ACC112 (cell line): Measurements from ENCODE around the gene GPR17.

Experiments used
- H2AFZ ChIP-seq: fragments of 200-600 bp; sonication (generic); one replicate; pipeline ENCODE4 v1.6.0; 2017; ENCODE audit warnings: antibody characterized with exemption, low read length; ENCODE audit not compliant: unreplicated experiment
- H3K27ac ChIP-seq: fragments of 200-600 bp; sonication (generic); 2 replicates; pipeline ENCODE4 v1.5.1; 2014; ENCODE audit warnings: low read depth, mild to moderate bottlenecking, antibody characterized with exemption, low read length, moderate library complexity
- H3K27me3 ChIP-seq: fragments of 200-600 bp; sonication (generic); 2 replicates; pipeline ENCODE4 v1.6.1; 2014; ENCODE audit warnings: mild to moderate bottlenecking, antibody characterized with exemption, low read length, moderate library complexity, mixed read lengths; ENCODE audit not compliant: insufficient read depth
- H3K36me3 ChIP-seq: fragments of 200-600 bp; sonication (generic); 2 replicates; pipeline ENCODE4 v1.6.1; 2016; ENCODE audit warnings: mild to moderate bottlenecking, antibody characterized with exemption, low read length, moderate library complexity, mixed read lengths; ENCODE audit not compliant: insufficient read depth
- H3K4me1 ChIP-seq: fragments of 200-600 bp; sonication (generic); one replicate; pipeline ENCODE4 v1.6.1; 2016; ENCODE audit warnings: low read length, mixed read lengths; ENCODE audit not compliant: insufficient read depth, unreplicated experiment, control insufficient read depth
- H3K4me3 ChIP-seq: fragments of 200-600 bp; sonication (generic); 2 replicates; pipeline ENCODE4 v1.5.1; 2014; ENCODE audit warnings: mild to moderate bottlenecking, low read depth, low read length
- H3K79me2 ChIP-seq: fragments of 200-600 bp; sonication (generic); one replicate; pipeline ENCODE4 v1.6.0; 2016; ENCODE audit warnings: low read length; ENCODE audit not compliant: control insufficient read depth, unreplicated experiment, insufficient read depth

GPR17 gene

DNA sequence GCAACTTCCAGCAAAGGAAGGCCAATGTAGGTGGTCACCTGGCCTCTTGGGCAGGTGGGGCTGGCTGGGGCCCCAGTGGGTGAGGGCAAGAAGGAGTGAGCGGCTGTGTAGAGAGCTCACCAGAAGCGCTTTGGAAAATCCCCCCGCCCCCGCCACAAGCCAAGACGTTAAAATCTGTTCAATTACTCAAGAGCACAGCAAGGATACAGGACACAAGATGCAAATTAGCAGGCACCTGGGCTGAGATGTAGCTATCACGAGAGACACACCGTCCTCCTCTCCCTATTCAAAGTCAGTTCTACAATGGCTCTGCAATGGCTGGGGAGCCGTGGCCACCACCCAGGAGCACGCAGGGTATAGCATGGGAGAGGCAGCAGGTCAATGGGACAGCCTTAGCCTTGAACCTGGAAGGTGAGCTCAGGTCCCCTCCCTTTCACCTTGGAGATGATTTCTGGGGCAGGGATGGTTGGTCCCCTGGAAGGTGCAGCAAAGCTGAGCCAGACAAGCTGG is 38.5 kb upstream of the GPR17 start:
- Histone ChIP-seq H2AFZ (no peak overlapping the region), H3K27me3 (no peaks in the 10 kb centered on the region), H3K27ac (no peak overlapping the region), H3K36me3 (no peaks in the 10 kb centered on the region), H3K4me1 (no peaks in the 10 kb centered on the region), H3K4me3 (no peak overlapping the region), H3K79me2 (no peaks in the 10 kb centered on the region)

DNA sequence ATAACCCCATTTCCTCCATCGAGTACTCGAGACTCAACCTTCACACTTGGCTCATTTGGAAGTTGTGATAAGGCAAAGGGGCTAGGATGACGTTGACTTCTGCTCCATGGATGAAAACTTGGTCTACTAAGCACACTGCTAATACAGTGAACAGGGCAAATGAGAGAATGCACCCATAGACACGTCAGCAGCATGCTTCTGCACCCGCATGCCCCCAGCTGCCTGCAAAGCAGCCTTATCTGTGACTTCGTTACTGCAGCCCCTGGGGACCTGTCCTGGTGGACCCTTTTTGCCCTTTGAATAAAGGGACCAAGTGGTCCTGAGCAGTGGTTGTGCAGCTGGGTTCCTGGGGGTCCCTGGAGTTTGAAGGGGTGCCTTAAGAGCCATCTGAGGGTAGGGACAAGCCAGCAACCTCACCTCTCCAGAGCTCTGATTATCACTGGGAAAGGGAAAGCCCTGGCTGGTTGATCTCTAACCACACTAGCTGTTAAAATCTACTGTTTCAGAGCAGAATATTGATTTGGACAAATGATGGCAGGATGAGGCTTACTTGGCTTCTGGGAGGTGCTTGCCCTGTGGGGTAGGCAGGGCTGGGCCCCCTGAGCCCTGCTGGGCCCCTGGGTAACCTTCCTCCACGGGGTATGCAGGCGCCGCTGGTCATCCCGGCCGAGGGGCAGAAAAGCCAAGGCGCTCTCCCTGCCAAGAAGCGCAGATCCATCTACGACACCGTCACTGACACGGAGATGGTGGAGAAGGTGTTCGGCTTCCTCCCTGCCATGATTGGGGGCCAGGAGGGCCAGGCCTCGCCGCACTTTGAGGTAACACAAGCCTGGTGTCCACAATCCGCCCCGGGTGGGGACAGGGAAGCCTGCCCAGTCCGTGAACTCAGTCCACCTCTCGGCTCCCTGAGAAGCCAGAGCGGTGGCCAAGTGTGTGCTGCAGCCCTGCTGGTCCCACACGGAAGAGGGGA is 37.6 kb upstream of the GPR17 start:
- Histone ChIP-seq H3K79me2 (no peaks in the 10 kb centered on the region), H3K36me3 (no peaks in the 10 kb centered on the region), H3K27ac (no peak overlapping the region), H2AFZ (no peak overlapping the region), H3K4me1 (no peaks in the 10 kb centered on the region), H3K27me3 (no peaks in the 10 kb centered on the region), H3K4me3 (no peak overlapping the region)

DNA sequence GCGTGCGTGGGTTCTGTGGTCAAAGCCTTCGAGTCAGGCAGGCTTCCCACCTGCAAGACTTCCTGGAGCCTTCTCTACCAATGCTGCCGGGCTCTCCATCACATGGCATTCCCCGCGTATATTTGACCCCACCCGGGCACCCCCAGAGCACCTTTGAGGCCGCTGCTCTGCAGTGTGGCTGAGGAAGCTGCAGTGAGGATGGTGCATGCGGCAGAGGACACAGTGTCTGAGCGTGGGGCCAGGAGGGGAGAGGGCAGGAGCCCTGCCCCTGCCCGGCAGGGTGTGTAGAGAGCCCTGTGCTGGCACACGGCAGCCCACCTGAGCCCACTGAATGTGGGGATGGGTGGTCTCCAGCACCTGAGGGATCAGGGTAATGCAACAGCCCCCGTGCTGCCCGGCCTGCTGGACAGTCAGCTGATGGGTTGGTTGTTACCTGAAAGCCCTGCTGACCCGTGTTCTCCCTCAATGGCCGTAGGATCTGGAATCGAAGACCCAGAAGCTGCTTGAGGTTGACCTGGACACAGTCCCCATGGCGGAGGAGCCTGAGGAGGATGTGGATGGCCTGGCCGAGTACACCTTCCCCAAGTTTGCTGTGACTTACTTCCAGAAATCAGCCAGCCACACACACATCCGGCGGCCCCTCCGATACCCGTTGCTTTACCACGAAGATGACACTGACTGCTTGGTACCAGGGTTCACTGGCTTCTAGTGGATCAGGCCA is 36.8 kb upstream of the GPR17 start:
- Histone ChIP-seq H3K4me3 (no peak overlapping the region), H3K27ac (no peak overlapping the region), H2AFZ (no peak overlapping the region), H3K4me1 (no peaks in the 10 kb centered on the region), H3K27me3 (no peaks in the 10 kb centered on the region), H3K79me2 (no peaks in the 10 kb centered on the region), H3K36me3 (no peaks in the 10 kb centered on the region)

DNA sequence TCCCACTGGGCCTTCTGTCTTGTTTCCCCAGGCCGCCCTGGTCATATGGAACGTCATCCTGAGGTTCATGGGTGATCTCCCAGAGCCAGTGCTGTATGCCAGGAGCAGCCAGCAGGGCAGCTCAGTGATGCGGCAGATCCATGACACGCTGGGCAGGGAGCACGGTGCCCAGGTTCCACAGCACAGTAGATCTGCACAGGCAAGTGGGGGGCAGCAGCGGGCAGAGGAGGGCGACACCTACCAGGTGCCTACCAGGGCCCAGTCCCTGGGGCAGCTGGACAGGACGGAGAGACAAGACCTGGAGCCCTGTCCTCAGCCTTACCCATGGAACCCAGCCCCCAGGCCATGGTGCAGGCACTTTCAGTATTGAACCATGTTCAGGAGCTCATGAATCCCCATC is 36.1 kb upstream of the GPR17 start:
- no peaks in the 10 kb centered on the region for H3K36me3 ChIP-seq
- no peak overlapping the region for H3K4me3 ChIP-seq
- no peaks in the 10 kb centered on the region for H3K27me3 ChIP-seq

DNA sequence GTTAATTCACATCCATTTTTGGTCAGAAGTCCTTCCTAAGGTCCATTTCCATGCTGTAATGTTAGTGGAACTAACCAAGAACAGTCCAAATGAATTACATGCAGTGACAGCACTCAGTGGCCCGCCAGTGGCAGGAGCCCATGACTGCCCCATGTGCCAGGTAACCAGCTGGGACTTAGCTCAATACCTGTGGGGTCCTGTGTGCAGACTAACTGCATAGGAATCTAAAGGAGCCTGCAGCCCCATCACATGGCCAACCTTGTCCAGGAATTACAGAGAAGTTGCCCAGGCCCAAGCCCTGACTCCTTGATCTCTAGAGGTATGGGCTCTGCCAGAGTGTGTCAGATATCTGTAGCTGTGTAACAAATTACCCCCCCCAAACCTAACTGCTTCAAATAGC is 35.4 kb upstream of the GPR17 start:
- H3K79me2 ChIP-seq = no peaks in the 10 kb centered on the region
- H3K27me3 ChIP-seq = no peaks in the 10 kb centered on the region
- no peak overlapping the region for H3K27ac ChIP-seq
- H2AFZ ChIP-seq = no peak overlapping the region
- peaks cover 4% of the 10 kb centered on the region for H3K4me1 ChIP-seq
- no peak overlapping the region for H3K4me3 ChIP-seq
- H3K36me3 ChIP-seq = no peaks in the 10 kb centered on the region

More for the DNA sequence above, 36.1 kb upstream of the GPR17 start:
- Histone ChIP-seq H2AFZ (no peak overlapping the region), H3K4me1 (peaks cover 3% of the 10 kb centered on the region), H3K79me2 (no peaks in the 10 kb centered on the region), H3K27ac (no peak overlapping the region)

DNA sequence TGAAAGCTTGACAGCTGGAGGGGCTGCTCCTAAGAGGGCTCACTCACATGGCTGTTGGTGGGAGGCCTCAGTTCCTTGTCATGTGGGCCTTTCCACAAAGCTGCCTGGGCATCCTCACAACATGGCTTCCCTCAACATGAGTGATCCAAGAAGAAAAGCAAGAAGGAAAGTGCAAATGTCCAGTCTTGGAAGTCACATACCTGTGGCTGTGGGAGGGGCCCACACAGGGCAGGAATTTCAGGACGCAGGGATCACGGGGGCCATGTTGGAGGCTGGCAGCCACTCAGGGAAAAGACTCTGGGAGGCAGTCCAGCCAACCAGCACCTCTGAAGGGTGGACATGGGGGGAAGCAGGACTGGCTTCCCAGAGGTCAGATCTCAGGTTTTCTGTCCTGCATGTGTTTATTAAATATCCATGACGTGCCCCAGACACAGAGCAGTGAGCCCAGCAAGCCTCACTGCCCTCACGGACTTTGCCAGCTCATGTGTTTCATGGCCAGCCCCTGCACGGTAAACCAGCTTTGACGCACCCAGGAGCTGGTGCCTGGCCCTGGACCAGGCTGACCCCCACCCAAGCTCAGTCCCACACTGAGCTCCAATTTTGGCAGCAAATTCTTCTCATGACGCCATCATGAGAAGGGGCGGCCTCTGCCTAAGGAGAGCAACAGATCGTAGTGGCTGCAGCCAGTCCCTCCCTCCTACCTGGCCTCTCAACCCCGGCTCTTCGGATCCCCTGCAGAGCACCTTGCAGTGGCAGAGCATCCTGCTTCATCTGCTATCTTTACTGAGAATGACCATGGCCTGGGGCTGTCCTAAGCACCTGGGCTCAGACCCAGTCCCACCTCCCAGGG is 34.7 kb upstream of the GPR17 start:
- H3K36me3 ChIP-seq = no peaks in the 10 kb centered on the region
- no peaks in the 10 kb centered on the region for H3K79me2 ChIP-seq
- no peak overlapping the region for H3K27ac ChIP-seq
- peaks cover 4% of the 10 kb centered on the region for H3K4me1 ChIP-seq
- H2AFZ ChIP-seq = no peak overlapping the region
- H3K27me3 ChIP-seq = no peaks in the 10 kb centered on the region
- no peak overlapping the region for H3K4me3 ChIP-seq

DNA sequence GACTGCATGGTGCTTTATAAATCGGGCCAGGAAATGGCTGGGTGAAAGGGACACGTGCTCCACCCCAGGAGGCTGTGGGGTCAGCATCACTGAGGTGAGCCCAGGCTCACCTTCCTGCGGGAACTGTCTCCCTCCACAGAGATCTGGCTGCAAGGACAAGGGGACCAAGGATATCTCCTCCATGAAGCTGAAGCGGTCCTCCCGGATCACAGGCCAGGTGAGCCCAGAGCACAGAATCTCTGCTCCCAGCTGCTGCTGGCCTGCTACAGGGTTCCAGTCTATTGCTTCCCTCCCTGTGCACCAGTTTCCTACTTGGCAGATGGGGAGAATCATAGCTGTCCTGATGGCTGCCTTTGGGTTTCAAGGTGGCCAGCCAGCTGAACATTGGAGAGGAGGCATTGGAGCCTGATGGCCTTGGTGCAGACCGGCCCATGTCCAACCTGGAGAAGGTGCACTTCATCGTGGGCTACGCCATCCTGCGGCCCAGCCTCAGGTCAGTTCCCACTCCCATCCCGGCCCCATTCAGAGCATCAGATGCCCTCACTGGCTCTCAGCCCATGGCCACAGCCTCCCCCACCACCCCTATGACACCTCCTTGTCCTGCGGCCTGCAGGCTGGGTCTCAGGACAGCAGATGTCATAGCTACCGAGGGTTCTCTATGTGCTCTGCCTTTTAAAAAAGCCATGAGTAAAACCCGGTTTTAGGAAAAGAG is 33.7 kb upstream of the GPR17 start:
- no peaks in the 10 kb centered on the region for H3K36me3 ChIP-seq
- no peaks in the 10 kb centered on the region for H3K79me2 ChIP-seq
- H2AFZ ChIP-seq = no peak overlapping the region
- H3K27ac ChIP-seq = no peak overlapping the region
- H3K4me1 ChIP-seq = peaks cover 4% of the 10 kb centered on the region
- H3K4me3 ChIP-seq = no peak overlapping the region
- H3K27me3 ChIP-seq = no peaks in the 10 kb centered on the region

DNA sequence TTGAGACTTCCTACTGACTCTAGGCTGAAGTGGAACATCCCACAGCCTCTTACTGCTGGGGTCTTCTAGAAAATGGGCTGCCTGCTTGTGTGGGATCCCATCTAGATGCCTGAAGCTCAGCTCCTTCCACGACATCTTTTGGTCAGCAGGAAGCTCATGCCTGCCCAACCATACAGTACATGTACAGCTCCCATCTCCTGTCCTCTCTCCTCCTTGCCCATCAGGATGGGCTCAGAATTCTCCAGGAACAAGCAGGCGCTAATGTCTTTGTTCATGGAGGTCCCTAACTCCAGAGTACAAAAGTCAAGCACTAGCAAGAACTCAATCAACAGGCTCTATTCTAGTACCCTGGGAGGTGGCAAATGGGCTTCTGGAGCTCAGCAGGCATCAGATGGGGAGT is 31.7 kb upstream of the GPR17 start:
- Histone ChIP-seq H2AFZ (no peak overlapping the region), H3K4me1 (peaks cover 4% of the 10 kb centered on the region), H3K27me3 (no peaks in the 10 kb centered on the region), H3K36me3 (no peaks in the 10 kb centered on the region), H3K27ac (no peak overlapping the region), H3K4me3 (no peak overlapping the region), H3K79me2 (no peaks in the 10 kb centered on the region)

DNA sequence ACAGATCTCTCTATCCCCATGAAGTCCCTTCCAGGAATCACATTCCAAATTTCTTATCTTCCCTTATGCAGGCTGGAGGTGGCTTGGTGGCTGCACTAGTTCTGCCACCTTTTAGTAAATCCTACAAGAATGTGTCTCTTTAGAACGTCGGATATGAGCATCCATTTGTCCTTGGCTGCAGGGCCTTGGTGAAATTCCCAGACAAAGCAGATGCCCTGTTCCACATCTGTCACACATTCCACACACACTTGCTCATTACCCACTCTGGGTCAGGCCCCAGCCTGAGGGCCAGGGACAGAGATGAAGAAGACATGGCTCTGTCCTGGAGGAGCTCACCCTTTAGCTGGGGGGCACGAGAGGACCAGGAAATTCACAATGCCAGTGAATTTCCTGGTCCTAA is 31.2 kb upstream of the GPR17 start:
- Histone ChIP-seq H3K4me3 (no peak overlapping the region), H3K36me3 (no peaks in the 10 kb centered on the region), H3K27me3 (no peaks in the 10 kb centered on the region), H2AFZ (no peak overlapping the region), H3K4me1 (peaks cover 4% of the 10 kb centered on the region), H3K27ac (no peak overlapping the region), H3K79me2 (no peaks in the 10 kb centered on the region)
